NCI-H345 treated with DMSO at 0.1 percent for 48 hours (cell line): ENCODE measurements around the gene CA5A.

ENCODE experiments used
- DNase-seq: peaks from one replicate; lab custom pipeline; 2025; ENCODE audit not compliant: unreplicated experiment; lab: John Stamatoyannopoulos, UW

Gene CA5A

GRCh38 chr16:87838643-87839541 is 97.4 kb downstream of the CA5A start:
- DNase-seq = no peak
